Measurements from ENCODE around the gene SV2C. TPM values are rescaled to one million over a fixed set of nuclear protein-coding genes. Genes with fewer than 3 reads are reported as not detected.
"Not testable (repeated sequence)": the region's sequence is repeated elsewhere in the genome, so short reads cannot be mapped to it uniquely, and the experiment has no call there.

Gene SV2C
- total and polyA plus RNA-seq, 7 donors: under 0.01 to 0.01 TPM; not detected in 5

- H3K4me3 ChIP-seq: no peak overlapping the region
- no peaks in the 10 kb centered on the region for H3K9me3 ChIP-seq
- H3K4me1 ChIP-seq: no peaks in the 10 kb centered on the region
- no peak for DNase-seq
- WGBS, 3 donors: 0 to 2% (median 2%) methylated on average over 47 to 74 of the region's 74 CpGs
- peaks cover 12 to 66% (median 15%) of the 10 kb centered on the region in 3 donors for H3K27me3 ChIP-seq (ENCODE audit: insufficient read depth in 3 of 3, low read length in 2 of 3)
- no peak for ATAC-seq
- H3K36me3 ChIP-seq (ENCODE audit: insufficient read depth in 1 of 2, low read depth in 1 of 2): no peaks in the 10 kb centered on the region
- no peak overlapping the region for H3K27ac ChIP-seq
- intact Hi-C loops (cut with DNase I): no loop called here
- no peak for TF ChIP-seq CTCF (IDR thresholded peaks at IDR 0.05)
Measured at GRCh38 chr5:76084496-76085242, 1.5 kb downstream of the SV2C start.

- TF ChIP-seq CTCF (IDR thresholded peaks at IDR 0.05): no peak
- no peak overlapping the region for H3K27ac ChIP-seq
- H3K4me1 ChIP-seq: no peaks in the 10 kb centered on the region
- ATAC-seq: no peak
- peaks cover 12 to 62% (median 15%) of the 10 kb centered on the region in 3 donors for H3K27me3 ChIP-seq (ENCODE audit: insufficient read depth in 3 of 3, low read length in 2 of 3)
- 17 to 27% (median 21%) methylated on average over 7 of the region's 7 CpGs for WGBS, 3 donors
- intact Hi-C loops (cut with DNase I): no loop called here
- no peaks in the 10 kb centered on the region for H3K36me3 ChIP-seq (ENCODE audit: insufficient read depth in 1 of 2, low read depth in 1 of 2)
- no peaks in the 10 kb centered on the region for H3K9me3 ChIP-seq
- H3K4me3 ChIP-seq: no peak overlapping the region
- DNase-seq: no peak
Measured at GRCh38 chr5:76085243-76085579, 2.0 kb downstream of the SV2C start.

- H3K4me3 ChIP-seq: no peak overlapping the region
- no peak for TF ChIP-seq CTCF (IDR thresholded peaks at IDR 0.05)
- WGBS, 3 donors: 57 to 62% (median 61%) methylated on average over 4 of the region's 4 CpGs
- H3K4me1 ChIP-seq: no peaks in the 10 kb centered on the region
- ATAC-seq: no peak
- no peaks in the 10 kb centered on the region for H3K9me3 ChIP-seq
- H3K27ac ChIP-seq: no peak overlapping the region
- intact Hi-C loops (cut with DNase I): no loop called here
- no peak for DNase-seq
- no peaks in the 10 kb centered on the region for H3K36me3 ChIP-seq (ENCODE audit: insufficient read depth in 1 of 2, low read depth in 1 of 2)
- peaks cover 12 to 54% (median 15%) of the 10 kb centered on the region in 3 donors for H3K27me3 ChIP-seq (ENCODE audit: insufficient read depth in 3 of 3, low read length in 2 of 3)
Measured at GRCh38 chr5:76086095-76086494, 2.9 kb downstream of the SV2C start.

- H3K4me3 ChIP-seq; intact Hi-C loops (cut with DNase I); H3K9me3 ChIP-seq; H3K27ac ChIP-seq; H3K36me3 ChIP-seq (ENCODE audit: insufficient read depth in 1 of 2, low read depth in 1 of 2); H3K4me1 ChIP-seq; DNase-seq; ATAC-seq: not testable (repeated sequence)
- 90 to 93% (median 92%) methylated on average over 2 of the region's 2 CpGs for WGBS, 3 donors
- H3K27me3 ChIP-seq (ENCODE audit: insufficient read depth in 3 of 3, low read length in 2 of 3): peaks cover 2 to 23% (median 8%) of the 10 kb centered on the region in 3 donors
Measured at GRCh38 chr5:76089156-76089555, 6.0 kb downstream of the SV2C start.

- peaks cover 0 to 3% (median 0%) of the 10 kb centered on the region in 3 donors for H3K27me3 ChIP-seq (ENCODE audit: insufficient read depth in 3 of 3, low read length in 2 of 3)
- intact Hi-C loops (cut with DNase I): no loop called here
- no peak for DNase-seq
- no peak for TF ChIP-seq CTCF (IDR thresholded peaks at IDR 0.05)
- H3K4me3 ChIP-seq: no peak overlapping the region
- ATAC-seq: no peak
- H3K4me1 ChIP-seq: no peaks in the 10 kb centered on the region
- no peaks in the 10 kb centered on the region for H3K36me3 ChIP-seq (ENCODE audit: insufficient read depth in 1 of 2, low read depth in 1 of 2)
- H3K27ac ChIP-seq: no peak overlapping the region
- WGBS, 3 donors: 4 to 22% (median 11%) methylated on average over 1 of the region's 1 CpG
- no peaks in the 10 kb centered on the region for H3K9me3 ChIP-seq
Measured at GRCh38 chr5:76091351-76091750, 8.2 kb downstream of the SV2C start.
